Breast epithelium (tissue), 3 donors: Measurements from ENCODE around the gene SLC26A4.

ENCODE experiments used
- POLR2AphosphoS5 ChIP-seq, 3 donors: sonication (generic); formaldehyde crosslinking; IDR thresholded peaks; one replicate each; pipeline ENCODE4 v1.6.1; 2017; ENCODE audit warnings: antibody characterized with exemption in 3 of 3
- TF ChIP-seq, protein P1 (sequence below), 3 donors: fragments of 450-650 bp; IDR thresholded peaks; one replicate each; pipeline ENCODE4 v1.5.1; 2016 to 2017; ENCODE audit warnings: antibody characterized with exemption in 3 of 3, mild to moderate bottlenecking in 3 of 3, moderate library complexity in 3 of 3

DNA sequence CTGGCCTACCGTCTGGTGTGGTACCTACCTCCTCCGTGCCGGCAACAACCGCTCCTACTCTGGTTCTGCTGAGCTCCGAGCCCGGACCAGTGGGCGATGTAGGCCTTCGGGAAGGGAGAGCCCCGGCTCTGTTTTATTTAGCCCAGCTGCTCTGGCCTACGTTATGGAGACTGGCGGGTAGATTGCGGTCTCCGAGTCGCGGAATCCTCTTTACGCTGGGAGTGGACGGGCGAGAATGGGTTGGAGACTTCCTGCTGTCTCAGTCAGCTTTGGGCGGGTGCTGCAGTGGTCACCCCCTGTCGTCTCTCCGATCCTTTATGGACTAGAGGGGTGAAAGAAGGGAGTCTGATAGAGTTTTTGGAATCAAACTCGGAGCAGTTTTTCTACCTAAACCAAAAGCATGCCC is 83.7 kb downstream of the SLC26A4 start:
- TF ChIP-seq, protein P1, sequence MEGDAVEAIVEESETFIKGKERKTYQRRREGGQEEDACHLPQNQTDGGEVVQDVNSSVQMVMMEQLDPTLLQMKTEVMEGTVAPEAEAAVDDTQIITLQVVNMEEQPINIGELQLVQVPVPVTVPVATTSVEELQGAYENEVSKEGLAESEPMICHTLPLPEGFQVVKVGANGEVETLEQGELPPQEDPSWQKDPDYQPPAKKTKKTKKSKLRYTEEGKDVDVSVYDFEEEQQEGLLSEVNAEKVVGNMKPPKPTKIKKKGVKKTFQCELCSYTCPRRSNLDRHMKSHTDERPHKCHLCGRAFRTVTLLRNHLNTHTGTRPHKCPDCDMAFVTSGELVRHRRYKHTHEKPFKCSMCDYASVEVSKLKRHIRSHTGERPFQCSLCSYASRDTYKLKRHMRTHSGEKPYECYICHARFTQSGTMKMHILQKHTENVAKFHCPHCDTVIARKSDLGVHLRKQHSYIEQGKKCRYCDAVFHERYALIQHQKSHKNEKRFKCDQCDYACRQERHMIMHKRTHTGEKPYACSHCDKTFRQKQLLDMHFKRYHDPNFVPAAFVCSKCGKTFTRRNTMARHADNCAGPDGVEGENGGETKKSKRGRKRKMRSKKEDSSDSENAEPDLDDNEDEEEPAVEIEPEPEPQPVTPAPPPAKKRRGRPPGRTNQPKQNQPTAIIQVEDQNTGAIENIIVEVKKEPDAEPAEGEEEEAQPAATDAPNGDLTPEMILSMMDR (IDR thresholded peaks at IDR 0.05), result no peak
- no peak for TF ChIP-seq POLR2AphosphoS5 (IDR thresholded peaks at IDR 0.05)
